ENCODE results near the gene EPB41L1. TPM values are rescaled to one million over a fixed set of nuclear protein-coding genes. Genes with fewer than 3 reads are reported as not detected.

The EPB41L1 gene
- total RNA-seq, 2 donors from 2014 or later = 81.1 to 102 TPM

DNA sequence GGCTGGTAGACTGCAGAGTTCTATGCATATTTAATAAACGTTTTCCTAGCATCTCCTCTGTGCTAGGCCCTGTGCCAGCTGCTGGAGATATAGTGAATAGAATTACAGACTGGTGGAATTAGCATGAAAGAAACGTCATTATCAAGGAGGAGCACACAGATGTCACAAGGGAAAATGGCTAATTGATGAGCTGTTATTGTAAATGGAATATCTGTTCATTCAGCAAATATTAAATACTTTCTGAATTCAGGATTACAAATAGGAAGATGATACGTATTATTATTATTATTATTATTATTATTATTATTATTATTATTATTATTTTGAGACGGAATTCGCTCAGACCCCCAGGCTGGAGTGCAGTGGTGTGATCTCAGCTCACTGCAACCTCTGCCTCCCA lies 82.9 kb downstream of the EPB41L1 start:
- ATAC-seq (ENCODE audit: insufficient number of reproducible peaks, low FRiP score, low read depth) = no peak
- H3K9me3 ChIP-seq = no peaks in the 10 kb centered on the region
- peak overlapping the region in 1 of 2 donors; percentile 81 for H3K27ac ChIP-seq
- H3K27me3 ChIP-seq (replicated peaks; ENCODE audit: insufficient read depth) = no peaks in the 10 kb centered on the region
- DNase-seq (ENCODE audit: low spot score) = no peak
- H3K36me3 ChIP-seq = peaks cover 13% of the 10 kb centered on the region
- H3K4me1 ChIP-seq (ENCODE audit: control insufficient read depth in 1 of 2, low read depth in 2 of 2) = peaks cover 14 to 28% of the 10 kb centered on the region in 2 donors
- TF ChIP-seq, protein P1, sequence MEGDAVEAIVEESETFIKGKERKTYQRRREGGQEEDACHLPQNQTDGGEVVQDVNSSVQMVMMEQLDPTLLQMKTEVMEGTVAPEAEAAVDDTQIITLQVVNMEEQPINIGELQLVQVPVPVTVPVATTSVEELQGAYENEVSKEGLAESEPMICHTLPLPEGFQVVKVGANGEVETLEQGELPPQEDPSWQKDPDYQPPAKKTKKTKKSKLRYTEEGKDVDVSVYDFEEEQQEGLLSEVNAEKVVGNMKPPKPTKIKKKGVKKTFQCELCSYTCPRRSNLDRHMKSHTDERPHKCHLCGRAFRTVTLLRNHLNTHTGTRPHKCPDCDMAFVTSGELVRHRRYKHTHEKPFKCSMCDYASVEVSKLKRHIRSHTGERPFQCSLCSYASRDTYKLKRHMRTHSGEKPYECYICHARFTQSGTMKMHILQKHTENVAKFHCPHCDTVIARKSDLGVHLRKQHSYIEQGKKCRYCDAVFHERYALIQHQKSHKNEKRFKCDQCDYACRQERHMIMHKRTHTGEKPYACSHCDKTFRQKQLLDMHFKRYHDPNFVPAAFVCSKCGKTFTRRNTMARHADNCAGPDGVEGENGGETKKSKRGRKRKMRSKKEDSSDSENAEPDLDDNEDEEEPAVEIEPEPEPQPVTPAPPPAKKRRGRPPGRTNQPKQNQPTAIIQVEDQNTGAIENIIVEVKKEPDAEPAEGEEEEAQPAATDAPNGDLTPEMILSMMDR (IDR thresholded peaks at IDR 0.05) = no peak
- H3K4me3 ChIP-seq = peak overlapping the region; percentile 93

GRCh38 chr20:36238153-36238552 lies 83.6 kb downstream of the EPB41L1 start:
- TF ChIP-seq, protein P1 (IDR thresholded peaks at IDR 0.05) = no peak
- no peak for DNase-seq (ENCODE audit: low spot score)
- Histone ChIP-seq H3K9me3 (no peaks in the 10 kb centered on the region), H3K36me3 (peaks cover 18% of the 10 kb centered on the region), H3K4me3 (no peak overlapping the region), H3K27me3 (replicated peaks; ENCODE audit: insufficient read depth) (no peaks in the 10 kb centered on the region), H3K27ac (no peak overlapping the region), H3K4me1 (ENCODE audit: control insufficient read depth in 1 of 2, low read depth in 2 of 2) (peaks cover 14 to 28% of the 10 kb centered on the region in 2 donors)
- ATAC-seq (ENCODE audit: insufficient number of reproducible peaks, low FRiP score, low read depth) = no peak

DNA sequence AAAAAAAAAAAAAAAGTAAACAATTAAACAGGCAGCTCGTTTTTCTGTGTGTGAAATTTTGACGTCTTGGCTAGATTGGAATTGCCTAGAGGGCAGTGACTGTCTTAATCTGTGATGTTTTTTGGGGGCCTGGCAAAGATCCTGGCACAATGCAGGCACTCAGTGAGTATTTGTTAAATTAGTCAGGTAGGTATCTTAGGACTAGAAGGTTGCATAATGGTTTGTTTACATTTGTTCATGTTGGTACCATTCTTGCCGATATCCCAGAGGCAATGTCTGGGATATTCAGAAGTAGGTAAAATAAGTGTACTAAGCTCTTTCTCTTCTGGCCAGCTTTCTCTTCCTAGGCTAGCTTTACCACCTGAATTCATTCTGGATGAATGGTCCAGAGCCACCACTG lies 84.2 kb downstream of the EPB41L1 start:
- H3K36me3 ChIP-seq = peaks cover 24% of the 10 kb centered on the region
- TF ChIP-seq, protein P1 (IDR thresholded peaks at IDR 0.05) = no peak
- H3K27ac ChIP-seq = no peak overlapping the region
- DNase-seq (ENCODE audit: low spot score) = no peak
- no peaks in the 10 kb centered on the region for H3K9me3 ChIP-seq
- H3K4me1 ChIP-seq (ENCODE audit: control insufficient read depth in 1 of 2, low read depth in 2 of 2) = peaks cover 14 to 28% of the 10 kb centered on the region in 2 donors
- H3K4me3 ChIP-seq = no peak overlapping the region
- no peak for ATAC-seq (ENCODE audit: insufficient number of reproducible peaks, low FRiP score, low read depth)
- H3K27me3 ChIP-seq (replicated peaks; ENCODE audit: insufficient read depth) = no peaks in the 10 kb centered on the region

DNA sequence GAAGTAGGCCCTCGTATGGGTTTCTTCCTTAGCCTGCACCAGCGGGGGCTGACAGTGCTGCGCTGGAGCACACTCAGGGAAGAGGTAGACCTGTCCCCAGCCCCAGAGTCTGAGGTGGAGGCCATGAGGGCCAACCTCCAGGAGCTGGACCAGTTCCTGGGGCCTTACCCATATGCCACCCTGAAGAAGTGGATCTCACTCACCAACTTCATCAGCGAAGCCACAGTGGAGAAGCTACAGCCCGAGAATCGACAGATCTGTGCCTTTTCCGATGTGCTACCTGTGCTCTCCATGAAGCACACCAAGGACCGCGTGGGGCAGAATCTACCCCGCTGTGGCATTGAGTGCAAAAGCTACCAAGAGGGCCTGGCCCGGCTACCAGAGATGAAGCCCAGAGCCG lies 85.5 kb downstream of the EPB41L1 start:
- Histone ChIP-seq H3K4me1 (ENCODE audit: control insufficient read depth in 1 of 2, low read depth in 2 of 2) (peaks cover 14 to 28% of the 10 kb centered on the region in 2 donors), H3K27ac (no peak overlapping the region), H3K9me3 (no peaks in the 10 kb centered on the region), H3K27me3 (replicated peaks; ENCODE audit: insufficient read depth) (no peaks in the 10 kb centered on the region), H3K4me3 (no peak overlapping the region), H3K36me3 (peaks cover 35% of the 10 kb centered on the region)
- no peak for DNase-seq (ENCODE audit: low spot score)
- no peak for ATAC-seq (ENCODE audit: insufficient number of reproducible peaks, low FRiP score, low read depth)
- TF ChIP-seq, protein P1 (IDR thresholded peaks at IDR 0.05) = no peak

DNA sequence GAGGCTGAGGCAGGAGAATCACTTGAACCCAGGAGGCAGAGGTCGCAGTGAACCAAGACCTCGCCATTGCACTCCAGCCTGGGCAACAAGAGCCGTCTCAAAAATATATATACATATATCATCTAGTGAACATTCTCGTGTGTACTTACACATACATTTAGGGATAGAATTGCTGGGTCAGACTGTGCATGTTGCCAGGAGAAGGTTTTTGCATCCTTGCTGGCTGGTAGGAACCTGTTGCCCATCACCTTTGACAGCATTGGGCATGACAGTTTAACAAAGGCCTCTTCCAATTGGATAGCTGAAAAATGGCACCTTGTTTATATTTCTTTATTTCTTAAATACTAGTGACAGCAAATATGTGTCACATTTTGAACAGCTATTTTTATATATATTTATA lies 87.1 kb downstream of the EPB41L1 start:
- Histone ChIP-seq H3K36me3 (peaks cover 51% of the 10 kb centered on the region), H3K9me3 (no peaks in the 10 kb centered on the region), H3K27ac (no peak overlapping the region), H3K27me3 (replicated peaks; ENCODE audit: insufficient read depth) (no peaks in the 10 kb centered on the region), H3K4me1 (ENCODE audit: control insufficient read depth in 1 of 2, low read depth in 2 of 2) (peaks cover 9 to 23% of the 10 kb centered on the region in 2 donors), H3K4me3 (no peak overlapping the region)
- no peak for ATAC-seq (ENCODE audit: insufficient number of reproducible peaks, low FRiP score, low read depth)
- TF ChIP-seq, protein P1 (IDR thresholded peaks at IDR 0.05) = no peak
- no peak for DNase-seq (ENCODE audit: low spot score)

Measured in thoracic aorta (tissue), 2 donors.